Esophagus muscularis mucosa (tissue), 4 donors: ENCODE results near the gene ANK3. TPM values are rescaled to one million over a fixed set of nuclear protein-coding genes. Genes with fewer than 3 reads are reported as not detected.

Experiments used
- DNase-seq: peaks from one replicate; pipeline ENCODE4 v3.0.0-alpha.2; 2017; ENCODE audit errors: extremely low spot score
- H3K27ac ChIP-seq, 4 donors: fragments of 200-600 bp; sonication (generic); replicated peaks in 1 of 4; 1 replicate in 3 of 4; 2 replicates in 1 of 4; pipeline ENCODE4 v1.5.1; 2016 to 2019; ENCODE audit warnings: mild to moderate bottlenecking in 1 of 4
- H3K27me3 ChIP-seq, 4 donors: fragments of 200-600 bp; sonication (generic); one replicate each; pipeline versions ENCODE4 v1.5.1 to v1.6.0; 2016 to 2019
- H3K36me3 ChIP-seq, 4 donors: fragments of 200-600 bp; sonication (generic); one replicate each; pipeline ENCODE4 v1.5.1; 2016 to 2019
- H3K4me1 ChIP-seq, 4 donors: fragments of 200-600 bp; sonication (generic); one replicate each; pipeline ENCODE4 v1.5.1; 2016 to 2019
- H3K4me3 ChIP-seq, 4 donors: fragments of 200-600 bp; sonication (generic); 1 replicate in 2 of 4; 2 replicates in 2 of 4; pipeline ENCODE4 v1.5.1; 2016 to 2019; ENCODE audit warnings: mild to moderate bottlenecking in 4 of 4, moderate library complexity in 1 of 4
- H3K9me3 ChIP-seq, 4 donors: fragments of 200-600 bp; sonication (generic); 1 replicate in 3 of 4; 2 replicates in 1 of 4; pipeline ENCODE4 v1.5.1; 2016 to 2019
- CTCF ChIP-seq, 3 experiments: fragments of 200-600 bp in 2 of 3; fragments of 450-650 bp in 1 of 3; sonication (generic) in 2 of 3; IDR thresholded peaks; one replicate each; pipeline ENCODE4 v1.5.1; 2017 to 2019; ENCODE audit warnings: antibody characterized with exemption in 3 of 3, mild to moderate bottlenecking in 2 of 3, moderate library complexity in 1 of 3
- EP300 ChIP-seq: sonication (generic); formaldehyde crosslinking; IDR thresholded peaks from one replicate; pipeline ENCODE4 v1.6.1; 2017; ENCODE audit warnings: antibody characterized with exemption
- POLR2A ChIP-seq: fragments of 450-650 bp; IDR thresholded peaks from one replicate; pipeline ENCODE4 v1.6.1; 2017; ENCODE audit warnings: antibody characterized with exemption, moderate library complexity, mild to moderate bottlenecking, low read depth
- POLR2AphosphoS5 ChIP-seq, 2 donors: sonication (generic); formaldehyde crosslinking; IDR thresholded peaks; one replicate each; pipeline ENCODE4 v1.6.1; 2017; ENCODE audit warnings: antibody characterized with exemption in 2 of 2
- WGBS: methylation state at CpG from one replicate; pipeline ENCODE4 v1.1.5; 2018; 5-methylcytosine and 5-hydroxymethylcytosine counted together
- intact Hi-C: fragments of 100-400 bp; cut with DNase I; formaldehyde crosslinking; loops from one replicate; pipeline ENCODE4 v1.15.1; 2023
- total RNA-seq, 4 donors: library from RNA; depleted of rRNA; stranded (reverse); fragments of >200 nt; gene quantifications; one replicate each; pipeline versions ENCODE4 v1.1.0 to v1.2.1, GENCODE V29; 2016

Gene ANK3
- total RNA-seq, 4 donors from 2014 or later: 25.5 to 44.9 (median 26.6) TPM

DNA sequence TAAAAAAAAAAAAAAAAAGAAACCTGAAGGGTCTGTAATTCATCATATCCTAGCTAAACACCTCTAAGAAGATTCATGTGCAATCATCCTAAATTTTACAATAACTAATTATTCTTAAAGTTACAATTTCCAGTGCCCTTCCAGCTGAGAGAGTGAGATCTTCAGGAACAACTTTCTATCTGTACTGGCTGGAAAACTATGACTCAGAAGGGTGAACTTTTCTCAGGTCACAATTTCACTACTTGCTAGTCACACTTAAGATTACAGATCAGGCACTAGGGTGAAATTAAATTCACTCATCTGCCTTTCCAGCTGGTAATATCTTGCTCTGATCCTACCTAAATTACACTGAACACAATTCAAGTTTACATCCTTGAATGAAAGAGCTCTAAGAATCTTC is 158.8 kb downstream of the ANK3 start:
- no peak overlapping the region for H3K4me3 ChIP-seq
- TF ChIP-seq EP300 (no peak), CTCF (IDR thresholded peaks at IDR 0.05) (no peak), POLR2AphosphoS5 (IDR thresholded peaks at IDR 0.05) (no peak), POLR2A (no peak)
- H3K27ac ChIP-seq: peak overlapping the region in 1 of 4 donors; percentile 2
- H3K36me3 ChIP-seq: peaks cover 0 to 6% (median 0%) of the 10 kb centered on the region in 4 donors
- H3K27me3 ChIP-seq: no peaks in the 10 kb centered on the region
- intact Hi-C loops: loop anchor here (10.0 kb wide), 1 partner anchor 204 kb away; no protein-coding TSS in a partner anchor
- no peaks in the 10 kb centered on the region for H3K9me3 ChIP-seq
- peaks cover 9 to 15% (median 15%) of the 10 kb centered on the region in 4 donors for H3K4me1 ChIP-seq
- no peak for DNase-seq

GRCh38 chr10:60224066-60224705 is 165.5 kb downstream of the ANK3 start:
- Histone ChIP-seq H3K36me3 (no peaks in the 10 kb centered on the region), H3K27ac (no peak overlapping the region), H3K9me3 (no peaks in the 10 kb centered on the region), H3K27me3 (no peaks in the 10 kb centered on the region), H3K4me1 (no peaks in the 10 kb centered on the region), H3K4me3 (no peak overlapping the region)
- TF ChIP-seq CTCF (IDR thresholded peaks at IDR 0.05) (no peak), EP300 (no peak), POLR2A (no peak), POLR2AphosphoS5 (IDR thresholded peaks at IDR 0.05) (no peak)
- intact Hi-C loops: no loop called here
- 67% methylated on average over 8 of the region's 8 CpGs for WGBS
- DNase-seq: no peak

GRCh38 chr10:60222047-60222446 is 167.6 kb downstream of the ANK3 start:
- 71% methylated on average over 3 of the region's 3 CpGs for WGBS
- TF ChIP-seq POLR2A (no peak), POLR2AphosphoS5 (IDR thresholded peaks at IDR 0.05) (no peak), EP300 (no peak), CTCF (IDR thresholded peaks at IDR 0.05) (no peak)
- intact Hi-C loops: no loop called here
- Histone ChIP-seq H3K4me3 (no peak overlapping the region), H3K9me3 (no peaks in the 10 kb centered on the region), H3K36me3 (no peaks in the 10 kb centered on the region), H3K27ac (no peak overlapping the region), H3K27me3 (no peaks in the 10 kb centered on the region), H3K4me1 (no peaks in the 10 kb centered on the region)
- DNase-seq: peak; percentile 47

GRCh38 chr10:60212195-60212594 is 177.5 kb downstream of the ANK3 start:
- intact Hi-C loops: no loop called here
- Histone ChIP-seq H3K4me1 (no peaks in the 10 kb centered on the region), H3K9me3 (peaks cover 0 to 13% (median 5%) of the 10 kb centered on the region in 4 donors), H3K27me3 (no peaks in the 10 kb centered on the region), H3K36me3 (peaks cover 0 to 26% (median 0%) of the 10 kb centered on the region in 4 donors), H3K4me3 (no peak overlapping the region), H3K27ac (no peak overlapping the region)
- TF ChIP-seq POLR2AphosphoS5 (IDR thresholded peaks at IDR 0.05): no peak
- TF ChIP-seq POLR2A: no peak
- no peak for TF ChIP-seq EP300
- TF ChIP-seq CTCF (IDR thresholded peaks at IDR 0.05): no peak
- no peak for DNase-seq
- WGBS: 85% methylated on average over 1 of the region's 1 CpG
